ENCODE results near the gene SLC36A2.

SLC36A2 gene

GRCh38 chr5:151281001-151281639 lies 66.2 kb downstream of the SLC36A2 start:
- H3K4me1 ChIP-seq (ENCODE audit: low read length) = no peaks in the 10 kb centered on the region
- H3K9me3 ChIP-seq (replicated peaks; ENCODE audit: insufficient read depth, low read length) = no peaks in the 10 kb centered on the region
- H3K9me2 ChIP-seq (replicated peaks; ENCODE audit: insufficient read depth, low read length) = no peaks in the 10 kb centered on the region
- DNase-seq = no peak
- no peak for TF ChIP-seq EZH2phosphoT487 (IDR thresholded peaks at IDR 0.05; ENCODE audit: low read length)
- TF ChIP-seq EZH2 (optimal IDR thresholded peaks at IDR 0.05; ENCODE audit: low read depth, low read length) = no peak
- no peak for TF ChIP-seq CTCF (IDR thresholded peaks at IDR 0.05; ENCODE audit: low read length)
- H3K36me3 ChIP-seq (replicated peaks; ENCODE audit: insufficient read depth, low read length) = no peaks in the 10 kb centered on the region
- no peak overlapping the region for H3K4me2 ChIP-seq (ENCODE audit: low read depth, low read length)
- no peaks in the 10 kb centered on the region for H4K20me1 ChIP-seq (ENCODE audit: insufficient read depth, low read length)
- H3K4me3 ChIP-seq (ENCODE audit: low read length) = no peak overlapping the region
- H3F3A ChIP-seq (ENCODE audit: insufficient read depth, low read length) = no peaks in the 10 kb centered on the region
- H3K27ac ChIP-seq (ENCODE audit: low read length) = no peak overlapping the region
- H3K9ac ChIP-seq (ENCODE audit: low read length) = no peak overlapping the region
- no peak overlapping the region for H2AFZ ChIP-seq (ENCODE audit: low read length)
- H3K79me2 ChIP-seq (ENCODE audit: low read length) = no peaks in the 10 kb centered on the region
- no peaks in the 10 kb centered on the region for H3K27me3 ChIP-seq (replicated peaks; ENCODE audit: insufficient read depth, low read length)

GRCh38 chr5:151280443-151280842 lies 66.9 kb downstream of the SLC36A2 start:
- TF ChIP-seq EZH2phosphoT487 (IDR thresholded peaks at IDR 0.05; ENCODE audit: low read length) (no peak), CTCF (IDR thresholded peaks at IDR 0.05; ENCODE audit: low read length) (no peak), EZH2 (optimal IDR thresholded peaks at IDR 0.05; ENCODE audit: low read depth, low read length) (no peak)
- H3K36me3 ChIP-seq (replicated peaks; ENCODE audit: insufficient read depth, low read length) = no peaks in the 10 kb centered on the region

GRCh38 chr5:151278845-151279244 lies 68.5 kb downstream of the SLC36A2 start:
- Histone ChIP-seq H3K4me2 (ENCODE audit: low read depth, low read length) (no peak overlapping the region), H3K9me3 (replicated peaks; ENCODE audit: insufficient read depth, low read length) (no peaks in the 10 kb centered on the region), H4K20me1 (ENCODE audit: insufficient read depth, low read length) (no peaks in the 10 kb centered on the region), H3K27ac (ENCODE audit: low read length) (no peak overlapping the region), H3K9me2 (replicated peaks; ENCODE audit: insufficient read depth, low read length) (no peaks in the 10 kb centered on the region), H3K4me1 (ENCODE audit: low read length) (no peaks in the 10 kb centered on the region), H3K4me3 (ENCODE audit: low read length) (no peak overlapping the region), H2AFZ (ENCODE audit: low read length) (no peak overlapping the region), H3F3A (ENCODE audit: insufficient read depth, low read length) (no peaks in the 10 kb centered on the region), H3K36me3 (replicated peaks; ENCODE audit: insufficient read depth, low read length) (no peaks in the 10 kb centered on the region), H3K79me2 (ENCODE audit: low read length) (no peaks in the 10 kb centered on the region), H3K27me3 (replicated peaks; ENCODE audit: insufficient read depth, low read length) (no peaks in the 10 kb centered on the region), H3K9ac (ENCODE audit: low read length) (no peak overlapping the region)
- no peak for DNase-seq
- TF ChIP-seq EZH2 (optimal IDR thresholded peaks at IDR 0.05; ENCODE audit: low read depth, low read length) (no peak), EZH2phosphoT487 (IDR thresholded peaks at IDR 0.05; ENCODE audit: low read length) (no peak), CTCF (IDR thresholded peaks at IDR 0.05; ENCODE audit: low read length) (no peak)

More at GRCh38 chr5:151280443-151280842, 66.9 kb downstream of the SLC36A2 start:
- H3K4me1 ChIP-seq (ENCODE audit: low read length) = no peaks in the 10 kb centered on the region
- no peak for DNase-seq
- H2AFZ ChIP-seq (ENCODE audit: low read length) = no peak overlapping the region
- no peaks in the 10 kb centered on the region for H3K9me3 ChIP-seq (replicated peaks; ENCODE audit: insufficient read depth, low read length)
- no peak overlapping the region for H3K27ac ChIP-seq (ENCODE audit: low read length)
- H3K9ac ChIP-seq (ENCODE audit: low read length) = no peak overlapping the region
- H3K4me2 ChIP-seq (ENCODE audit: low read depth, low read length) = no peak overlapping the region
- no peaks in the 10 kb centered on the region for H3F3A ChIP-seq (ENCODE audit: insufficient read depth, low read length)
- H3K9me2 ChIP-seq (replicated peaks; ENCODE audit: insufficient read depth, low read length) = no peaks in the 10 kb centered on the region
- H3K4me3 ChIP-seq (ENCODE audit: low read length) = no peak overlapping the region
- no peaks in the 10 kb centered on the region for H3K27me3 ChIP-seq (replicated peaks; ENCODE audit: insufficient read depth, low read length)
- no peaks in the 10 kb centered on the region for H4K20me1 ChIP-seq (ENCODE audit: insufficient read depth, low read length)
- H3K79me2 ChIP-seq (ENCODE audit: low read length) = no peaks in the 10 kb centered on the region

Measured in MM.1S (cell line).